ENCODE measurements around the gene MYB. TPM values are rescaled to one million over a fixed set of nuclear protein-coding genes. Genes with fewer than 3 reads are reported as not detected.

Gene MYB
- total RNA-seq, 2 experiments from 2014 or later: 14.6 to 15.9 TPM

DNA sequence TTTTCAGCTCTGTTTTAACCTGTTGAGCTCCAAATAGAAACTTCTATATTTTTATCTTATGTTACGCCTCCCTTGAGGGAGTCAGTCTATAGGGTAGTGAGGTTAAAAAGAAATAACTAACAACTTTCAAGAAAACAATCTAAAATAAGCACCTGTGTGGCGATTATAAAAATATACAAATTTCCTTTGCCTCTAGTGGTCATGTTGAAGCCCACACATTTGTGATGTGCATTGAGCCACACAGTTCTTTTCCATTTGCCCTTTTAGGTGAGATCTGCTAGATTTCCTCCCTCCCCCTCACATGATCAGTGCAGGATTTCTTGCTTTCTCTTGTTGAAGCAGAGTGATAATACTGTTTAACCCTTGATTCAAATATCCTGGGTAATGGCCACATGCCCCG lies 84.2 kb downstream of the MYB start:
- Mint-ChIP-seq H3K9me3 (no peaks in the 10 kb centered on the region), H3K36me3 (ENCODE audit: low read depth) (no peaks in the 10 kb centered on the region), H3K27me3 (ENCODE audit: low read depth) (no peaks in the 10 kb centered on the region), H3K4me1 (ENCODE audit: low read depth) (peaks cover 3% of the 10 kb centered on the region), H3K4me3 (no peak overlapping the region), H3K27ac (no peak overlapping the region)
- no peak for DNase-seq
- CTCF ChIA-PET: interaction anchor here (0.5 kb wide), 1 partner anchor 16 kb away, joined by 4 read pairs; no protein-coding TSS in a partner anchor
- intact Hi-C loops (cut with micrococcal nuclease): no loop called here

DNA sequence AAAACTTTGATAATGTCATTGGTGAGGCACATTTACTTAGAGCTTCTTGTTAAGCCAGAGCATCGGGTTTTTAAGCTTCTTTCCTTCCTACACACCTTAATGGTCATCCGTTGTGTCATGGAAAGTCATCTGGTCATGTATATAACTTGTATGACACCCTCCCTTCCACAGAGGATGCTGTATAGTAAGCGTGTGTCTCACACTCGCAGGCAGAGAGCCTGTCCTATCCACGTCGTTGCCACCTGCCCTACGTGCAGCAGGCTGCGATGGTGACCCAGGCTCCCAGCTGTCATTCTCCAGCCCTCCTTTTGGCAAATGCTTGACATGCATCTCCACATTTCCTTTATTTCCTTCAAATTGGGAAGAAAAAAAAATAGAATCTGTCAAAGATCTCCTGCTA lies 85.6 kb downstream of the MYB start:
- Mint-ChIP-seq H3K36me3 (ENCODE audit: low read depth) (no peaks in the 10 kb centered on the region), H3K4me1 (ENCODE audit: low read depth) (peaks cover 3% of the 10 kb centered on the region), H3K4me3 (no peak overlapping the region), H3K27ac (no peak overlapping the region), H3K9me3 (no peaks in the 10 kb centered on the region), H3K27me3 (ENCODE audit: low read depth) (no peaks in the 10 kb centered on the region)
- CTCF ChIA-PET: no interaction called here
- intact Hi-C loops (cut with micrococcal nuclease): no loop called here
- DNase-seq: no peak

GRCh38 chr6:135267085-135267484 lies 86.0 kb downstream of the MYB start:
- intact Hi-C loops (cut with micrococcal nuclease): no loop called here
- H3K9me3 Mint-ChIP-seq: no peaks in the 10 kb centered on the region
- H3K36me3 Mint-ChIP-seq (ENCODE audit: low read depth): no peaks in the 10 kb centered on the region
- no peak overlapping the region for H3K4me3 Mint-ChIP-seq
- CTCF ChIA-PET: no interaction called here
- no peak overlapping the region for H3K27ac Mint-ChIP-seq
- H3K27me3 Mint-ChIP-seq (ENCODE audit: low read depth): no peaks in the 10 kb centered on the region
- no peak for DNase-seq
- H3K4me1 Mint-ChIP-seq (ENCODE audit: low read depth): peaks cover 3% of the 10 kb centered on the region

DNA sequence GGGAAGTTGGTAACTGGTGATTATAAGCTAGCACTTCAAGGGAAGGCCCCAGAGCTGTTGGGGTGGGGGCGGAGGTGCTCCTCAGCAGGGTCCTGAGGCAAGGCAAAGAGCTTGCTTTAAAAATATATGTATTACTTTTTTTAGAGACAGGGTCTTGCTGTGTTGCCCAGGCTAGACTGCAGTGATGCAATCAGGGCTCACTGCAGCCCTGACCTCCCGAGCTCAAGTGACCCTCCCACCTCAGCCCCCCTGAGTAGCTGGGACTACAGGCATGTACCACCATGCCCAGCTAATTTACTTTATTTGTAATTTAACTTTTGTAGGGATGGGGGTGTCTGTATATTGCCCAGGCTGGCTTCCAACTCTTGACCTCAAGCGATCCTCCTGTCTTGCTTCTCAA lies 87.2 kb downstream of the MYB start:
- intact Hi-C loops (cut with micrococcal nuclease): no loop called here
- DNase-seq: no peak
- Mint-ChIP-seq H3K9me3 (no peaks in the 10 kb centered on the region), H3K27me3 (ENCODE audit: low read depth) (no peaks in the 10 kb centered on the region), H3K36me3 (ENCODE audit: low read depth) (no peaks in the 10 kb centered on the region), H3K4me3 (no peak overlapping the region), H3K27ac (no peak overlapping the region), H3K4me1 (ENCODE audit: low read depth) (peaks cover 3% of the 10 kb centered on the region)
- CTCF ChIA-PET: interaction anchor here (0.9 kb wide), 1 partner anchor 15 kb away, joined by 3 read pairs; no protein-coding TSS in a partner anchor

DNA sequence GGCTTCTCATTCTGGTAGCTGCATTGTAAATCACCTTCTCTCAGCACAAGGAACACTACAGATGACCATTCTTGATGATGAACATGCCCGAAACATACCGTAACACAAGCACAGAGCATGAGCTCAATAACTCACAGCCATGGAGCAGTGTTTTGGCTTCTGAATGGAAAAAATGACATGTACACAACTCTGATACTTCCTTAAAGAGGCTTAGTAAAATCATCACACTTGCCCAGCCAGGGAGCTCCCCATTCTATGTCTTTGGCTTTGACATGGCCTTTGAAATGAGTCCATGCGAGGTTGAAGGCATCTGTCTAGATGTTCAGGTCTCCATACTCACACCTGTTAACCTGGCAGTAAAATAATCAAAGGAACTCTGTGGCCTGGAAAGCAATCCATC lies 87.6 kb downstream of the MYB start:
- CTCF ChIA-PET: no interaction called here
- no peaks in the 10 kb centered on the region for H3K27me3 Mint-ChIP-seq (ENCODE audit: low read depth)
- no peaks in the 10 kb centered on the region for H3K36me3 Mint-ChIP-seq (ENCODE audit: low read depth)
- intact Hi-C loops (cut with micrococcal nuclease): no loop called here
- peaks cover 3% of the 10 kb centered on the region for H3K4me1 Mint-ChIP-seq (ENCODE audit: low read depth)
- no peak overlapping the region for H3K27ac Mint-ChIP-seq
- H3K9me3 Mint-ChIP-seq: no peaks in the 10 kb centered on the region
- H3K4me3 Mint-ChIP-seq: no peak overlapping the region
- peak; percentile 20 for DNase-seq

Small RNA genes lying within 50 kb of the gene (microRNA-seq; reads per million reads assigned to microRNA genes)
- gene MIR548A2 (ENCODE audit: borderline microRNAs expressed, borderline replicate concordance): not detected

Other genes with a start within 250 kb of the MYB start
- gene ALDH8A1, start 231.2 kb upstream of the MYB start, total RNA-seq: under 1 TPM in 1 of 2 experiments, not detected in 1; 0.24 TPM
- 100 to 1,000 TPM; 150 to 153 TPM for gene HBS1L, start 126.5 kb upstream of the MYB start, total RNA-seq